ELR (cell line): ENCODE data around the gene CYP2J2.
"Not testable (repeated sequence)": the region's sequence is repeated elsewhere in the genome, so short reads cannot be mapped to it uniquely, and the experiment has no call there.

ENCODE experiments used
- DNase-seq: peaks from one replicate; pipeline ENCODE4 v3.0.0-alpha.2; 2015; ENCODE audit warnings: low read depth

The CYP2J2 gene

DNA sequence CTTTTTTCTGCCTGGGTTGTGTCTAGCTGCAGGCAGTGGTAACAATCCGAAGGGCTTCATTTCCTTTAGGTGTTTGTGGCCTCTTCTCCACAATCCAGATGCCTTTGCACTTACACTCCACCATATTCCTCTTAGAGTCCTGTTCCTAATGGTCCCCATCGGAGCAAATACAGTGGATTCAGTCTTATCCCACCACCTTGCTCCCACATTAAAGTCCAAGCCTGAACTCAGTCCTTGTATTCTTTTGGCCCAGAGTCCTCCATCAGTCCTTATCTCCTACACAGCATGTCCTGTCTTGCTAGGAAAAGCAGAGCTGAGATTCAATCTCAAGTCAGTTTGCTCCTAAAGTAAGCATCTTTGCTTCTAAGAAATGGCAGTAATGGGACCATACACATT lies 8.8 kb downstream of the CYP2J2 start:
- DNase-seq, result no peak

GRCh38 chr1:59917026-59917784 lies 9.4 kb downstream of the CYP2J2 start:
- no peak for DNase-seq

DNA sequence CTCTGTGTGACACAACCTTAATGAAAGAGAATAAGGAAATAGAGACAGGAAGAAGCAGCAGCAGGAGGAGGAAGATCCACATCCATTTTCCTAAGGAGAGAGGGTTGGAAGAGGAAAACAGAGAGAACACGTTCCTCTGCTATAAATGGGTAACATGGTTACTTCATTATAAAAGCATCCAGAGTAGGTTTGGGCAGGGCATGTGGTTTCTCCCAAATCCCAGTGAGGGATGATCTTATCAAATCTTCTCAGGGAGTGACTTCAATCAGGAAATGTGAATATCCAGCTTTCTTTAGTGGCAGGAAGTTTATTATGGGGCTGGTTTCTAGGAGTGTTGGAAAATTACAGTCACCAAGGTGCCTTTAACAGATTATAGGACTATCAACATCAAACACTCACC lies 11.1 kb downstream of the CYP2J2 start:
- DNase-seq, result no peak

GRCh38 chr1:59914791-59915286 lies 11.7 kb downstream of the CYP2J2 start:
- DNase-seq, result not testable (repeated sequence)

GRCh38 chr1:59908682-59909081 lies 17.9 kb downstream of the CYP2J2 start:
- no peak for DNase-seq

GRCh38 chr1:59908084-59908483 lies 18.5 kb downstream of the CYP2J2 start:
- DNase-seq, result no peak

DNA sequence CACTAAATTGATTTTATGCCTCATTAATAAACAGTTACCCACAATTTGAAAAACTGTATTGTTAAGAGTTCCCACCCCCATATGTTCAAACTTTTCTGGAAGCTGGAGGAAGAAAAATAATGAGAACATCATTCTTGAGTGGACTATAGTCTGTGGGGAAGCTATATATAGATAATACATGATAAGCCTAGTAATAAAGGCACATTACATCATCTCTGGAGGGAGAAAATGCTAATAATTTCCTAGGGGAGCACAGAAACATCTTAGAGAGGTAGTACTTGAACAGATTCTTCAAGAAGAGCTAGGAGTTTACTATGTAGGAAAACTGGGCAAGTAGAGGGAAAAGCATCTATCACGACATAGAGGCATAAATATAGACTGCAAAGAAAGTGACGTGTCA lies 19.6 kb downstream of the CYP2J2 start:
- no peak for DNase-seq

DNA sequence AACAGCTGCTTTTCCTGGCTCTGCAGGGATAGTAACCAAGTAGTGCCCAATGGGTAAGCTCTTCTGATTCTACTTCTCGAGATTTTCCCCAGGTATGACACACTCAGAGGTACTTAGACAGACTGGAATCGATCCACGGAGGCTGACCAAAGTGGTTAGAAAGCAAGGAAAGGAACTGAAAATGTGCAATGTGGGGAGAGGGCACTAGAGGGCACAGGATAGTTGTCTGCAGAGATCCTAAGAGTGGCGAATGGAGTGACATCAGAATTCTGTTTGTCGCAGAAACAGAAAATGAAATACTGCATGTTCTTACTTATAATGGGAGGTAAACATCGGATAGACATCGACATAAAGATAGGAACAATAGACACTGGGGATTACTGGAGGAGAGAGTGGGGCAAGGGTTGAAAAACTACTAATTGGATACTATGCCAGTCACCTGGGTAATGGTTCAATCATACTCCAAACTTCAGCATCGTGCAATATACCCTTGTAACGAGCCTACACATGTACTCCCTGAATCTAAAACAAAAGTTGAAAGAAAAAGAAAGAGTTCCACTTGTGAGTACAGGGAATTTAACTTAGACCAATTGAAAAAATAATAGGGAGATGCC lies 23.3 kb downstream of the CYP2J2 start:
- peak; percentile 38 for DNase-seq

GRCh38 chr1:59901770-59902388 lies 24.7 kb downstream of the CYP2J2 start:
- no peak for DNase-seq

GRCh38 chr1:59900640-59901039 lies 25.9 kb downstream of the CYP2J2 start:
- DNase-seq, result no peak

- DNase-seq, result no peak
These were observed 27.6 kb downstream of the CYP2J2 start for GRCh38 chr1:59898927-59899326.

GRCh38 chr1:59897165-59897564 lies 29.4 kb downstream of the CYP2J2 start:
- no peak for DNase-seq

- DNase-seq, result no peak
These were observed 33.4 kb downstream of the CYP2J2 start for GRCh38 chr1:59892841-59893811.

DNA sequence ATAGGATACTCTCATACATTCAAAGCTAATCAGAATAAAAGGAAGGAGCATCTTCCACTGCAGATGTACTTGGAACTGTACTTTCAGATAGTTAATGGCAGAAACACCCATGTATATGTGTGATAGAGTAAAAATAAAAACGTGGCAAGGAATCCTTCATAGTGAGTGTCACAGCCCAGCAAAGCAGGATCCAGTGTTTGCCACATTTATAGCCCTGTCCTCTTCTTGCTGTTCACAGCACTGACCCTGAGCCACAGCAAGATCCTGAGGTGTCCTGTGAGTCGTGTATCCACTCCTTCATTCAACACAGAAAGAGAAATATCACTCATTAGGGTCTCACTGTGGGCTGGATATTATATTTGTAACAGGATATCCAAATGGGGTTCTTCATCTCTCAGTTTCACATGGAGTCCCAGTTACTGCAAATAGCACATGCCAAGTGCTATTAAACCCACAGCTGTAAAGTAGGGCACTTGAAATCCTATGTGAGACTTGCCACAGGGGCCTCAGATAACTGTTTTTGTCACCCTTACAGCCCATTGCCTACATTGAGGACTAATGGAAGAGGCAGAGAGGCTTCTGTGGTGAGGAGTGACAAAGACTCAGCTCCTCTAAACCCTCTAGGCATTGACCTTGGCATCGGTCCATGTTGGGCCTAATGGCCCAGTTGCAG lies 41.3 kb downstream of the CYP2J2 start:
- no peak for DNase-seq

DNA sequence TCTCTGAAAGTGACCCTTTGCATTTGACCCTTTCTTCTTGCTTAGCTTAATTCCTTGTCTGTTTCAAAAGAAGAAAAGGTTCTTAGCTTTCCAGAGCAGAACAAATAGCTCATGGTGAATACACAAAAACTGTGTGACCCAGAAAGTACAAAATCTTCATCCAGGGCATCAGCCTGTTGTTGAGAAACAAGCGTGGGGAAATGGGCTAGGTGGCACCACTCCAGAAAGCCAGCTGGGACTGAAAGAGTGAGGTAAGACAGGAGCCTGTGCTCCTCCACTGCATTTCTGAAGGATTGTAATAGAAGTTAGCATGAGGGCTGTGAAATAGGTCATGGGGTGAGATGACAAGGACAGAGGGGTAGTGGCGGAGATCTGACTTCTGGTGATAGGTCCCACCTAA lies 45.8 kb downstream of the CYP2J2 start:
- DNase-seq, result no peak

DNA sequence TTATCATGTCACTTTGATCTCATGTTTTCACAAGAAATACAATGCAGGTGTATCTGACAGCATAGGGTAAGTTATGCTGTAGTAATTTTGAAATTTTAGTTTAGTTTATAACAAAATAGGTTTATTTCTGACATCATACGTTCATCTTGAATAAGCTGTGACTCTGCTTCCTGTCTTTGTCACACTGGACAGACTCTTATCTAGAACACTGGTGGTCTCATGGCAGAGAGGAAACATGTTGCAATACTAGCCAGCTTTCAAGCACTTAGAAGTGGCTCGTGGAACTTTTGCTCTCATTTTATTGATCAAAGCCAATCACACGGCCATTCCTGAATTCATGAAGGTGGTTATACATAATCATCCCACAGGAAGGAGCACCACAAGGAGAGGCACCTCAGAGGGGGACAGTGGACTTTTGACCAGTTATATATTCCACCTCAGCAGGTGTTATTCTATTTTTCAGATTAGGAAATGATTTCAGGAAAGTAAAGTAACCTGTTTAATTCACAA lies 46.5 kb downstream of the CYP2J2 start:
- DNase-seq, result no peak

DNA sequence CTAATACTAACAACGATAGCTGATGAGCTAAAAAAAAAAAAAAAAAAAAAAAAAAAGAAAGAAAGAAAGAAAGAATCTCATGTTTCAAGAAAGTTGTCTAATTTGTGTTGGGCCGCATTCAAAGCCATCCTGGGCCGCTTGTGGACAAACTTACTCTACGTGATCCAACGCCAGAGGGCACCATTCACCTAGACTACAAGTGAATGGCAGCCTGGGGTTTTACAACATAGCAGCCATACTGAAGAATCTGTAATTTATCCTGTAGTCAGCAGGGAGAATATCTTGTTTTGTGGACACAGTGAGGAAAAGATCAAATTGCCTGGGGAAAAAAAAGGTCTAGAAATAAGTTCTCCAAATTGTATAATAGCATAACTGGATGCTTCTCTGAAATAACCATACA lies 47.0 kb downstream of the CYP2J2 start:
- DNase-seq, result peak; percentile 63

DNA sequence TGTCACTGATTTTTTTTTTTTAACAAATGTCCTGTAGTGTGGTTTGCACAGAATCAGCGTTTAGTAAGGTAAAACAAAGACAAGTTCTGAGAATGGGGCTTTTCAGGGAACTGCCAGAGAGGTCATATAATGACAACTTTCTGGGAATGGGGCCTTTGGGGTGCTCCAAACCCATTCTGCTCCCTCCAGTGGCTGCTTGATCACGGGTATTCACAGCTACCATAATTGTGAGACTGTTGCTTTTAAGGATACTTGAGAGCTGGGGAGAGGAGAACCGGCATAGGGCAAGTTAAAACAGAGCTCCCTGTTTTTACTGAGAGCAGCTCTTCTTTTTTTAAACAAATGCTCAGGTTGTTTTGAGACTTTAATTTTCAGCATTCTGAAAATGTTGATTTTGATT lies 48.2 kb downstream of the CYP2J2 start:
- no peak for DNase-seq

DNA sequence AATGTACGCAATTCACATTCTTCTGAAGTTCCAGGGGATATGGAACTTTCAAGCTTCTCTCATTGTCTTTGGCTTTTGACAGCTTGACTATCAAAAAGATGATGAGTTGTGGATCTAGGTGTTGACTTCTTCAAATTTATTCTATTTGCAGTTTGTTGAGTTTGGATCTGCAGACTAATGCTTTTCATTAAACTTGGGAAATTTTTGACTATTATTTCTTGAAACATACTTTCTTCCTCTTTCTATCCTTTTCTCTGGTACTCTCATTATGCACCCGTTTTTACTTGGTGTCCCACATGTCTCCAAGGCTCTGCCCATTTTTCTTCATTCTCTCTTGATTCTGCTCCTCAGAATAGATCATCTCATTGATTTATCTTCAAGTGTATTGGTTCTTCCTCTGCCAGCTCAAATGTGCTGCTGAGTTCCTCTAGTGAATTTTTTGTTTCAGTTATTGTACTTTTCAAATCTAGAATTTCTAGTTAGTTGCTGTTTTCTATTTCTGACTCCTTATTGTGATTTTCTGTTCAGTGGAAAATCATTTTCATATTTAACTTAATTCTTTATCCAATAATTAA lies 49.4 kb downstream of the CYP2J2 start:
- DNase-seq, result no peak

- DNase-seq, result no peak
These were observed 54.8 kb downstream of the CYP2J2 start for GRCh38 chr1:59871746-59872145.

DNA sequence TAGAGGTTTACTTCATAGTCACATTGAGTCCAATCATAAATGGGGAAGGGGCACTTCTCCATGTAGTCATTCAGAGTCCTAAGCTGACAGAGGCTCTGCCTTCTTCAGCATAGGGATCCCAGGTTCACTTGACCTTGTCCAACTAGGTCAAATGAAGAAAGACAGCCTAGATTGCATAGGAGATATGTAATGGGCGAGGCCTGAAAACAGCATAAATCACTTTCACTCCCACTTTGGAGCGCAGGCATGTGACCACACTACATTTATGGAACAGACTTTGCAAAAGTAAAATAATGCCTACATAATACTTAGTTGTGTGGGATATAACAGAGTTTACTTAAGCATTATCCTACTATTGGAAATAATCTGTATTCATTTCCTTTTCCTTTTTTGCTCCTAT lies 60.1 kb downstream of the CYP2J2 start:
- DNase-seq, result no peak
